PFSK-1 (cell line): Measurements from ENCODE around the gene AP1G2.

Experiments
- POLR2AphosphoS5 ChIP-seq: IDR thresholded peaks from 2 replicates; pipeline ENCODE4 v1.6.1; 2012; ENCODE audit warnings: low read depth, mild to moderate bottlenecking, control low read depth, low read length, moderate library complexity
- REST ChIP-seq, 2 experiments: IDR thresholded peaks; 2 replicates each; pipeline versions ENCODE4 v1.6.1 to v1.8.0; 2011 to 2012; ENCODE audit warnings: low read depth in 2 of 2, low read length in 2 of 2, control low read depth in 1 of 2, inconsistent platforms in 1 of 2, mild to moderate bottlenecking in 1 of 2, moderate library complexity in 1 of 2; ENCODE audit not compliant: insufficient read depth in 1 of 2
- SIN3A ChIP-seq: IDR thresholded peaks from 2 replicates; pipeline ENCODE4 v1.6.1; 2012; ENCODE audit warnings: mild to moderate bottlenecking, low read length, moderate library complexity, borderline replicate concordance; ENCODE audit not compliant: insufficient read depth
- TAF1 ChIP-seq: IDR thresholded peaks from 2 replicates; pipeline ENCODE4 v1.6.1; 2012; ENCODE audit warnings: low read length, control low read depth, borderline replicate concordance; ENCODE audit not compliant: insufficient read depth

- TF ChIP-seq TAF1 = no peak
- no peak for TF ChIP-seq SIN3A
- TF ChIP-seq POLR2AphosphoS5 = no peak
- TF ChIP-seq REST (IDR thresholded peaks at IDR 0.05; ENCODE audit: insufficient read depth in 1 of 2, low read depth in 2 of 2, low read length in 2 of 2) = no peak
These were observed 46.6 kb downstream of the AP1G2 start for GRCh38 chr14:23520899-23521533.
